ENCODE measurements around the gene STON2.

DNA sequence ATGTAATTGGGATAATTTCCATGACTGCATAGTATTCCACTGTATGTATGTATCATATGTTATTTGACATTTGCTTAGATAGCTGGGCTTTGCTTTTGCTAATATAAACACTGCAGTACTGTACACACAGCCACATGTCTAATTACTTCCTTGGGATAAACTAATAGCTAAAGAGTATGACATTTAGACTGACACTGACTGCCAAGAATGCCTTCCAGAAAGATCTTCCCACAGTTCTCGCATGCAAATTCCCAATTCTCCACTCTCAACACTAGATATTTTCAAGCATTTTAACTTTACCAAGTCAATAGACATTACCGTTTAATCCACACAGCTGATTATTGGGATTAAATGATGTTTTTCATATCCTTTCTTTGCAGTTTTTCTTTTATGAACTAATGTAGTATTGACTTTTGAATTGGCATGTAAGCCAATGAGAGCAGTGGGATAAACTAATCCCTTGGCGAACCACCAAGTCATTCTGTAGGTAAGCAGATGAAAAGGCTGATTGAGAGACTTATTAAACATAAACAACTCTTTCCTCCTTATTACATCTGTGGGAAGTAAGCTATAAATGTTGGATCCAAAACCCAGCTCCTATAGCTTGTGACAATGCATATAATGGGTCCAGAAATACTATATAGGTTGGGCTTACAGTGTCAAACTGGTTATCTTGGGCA is 55.5 kb downstream of the STON2 start:
- no peak for TF ChIP-seq POLR2A (IDR thresholded peaks at IDR 0.05)
- TF ChIP-seq EP300 (IDR thresholded peaks at IDR 0.05): no peak
- TF ChIP-seq, protein P1, sequence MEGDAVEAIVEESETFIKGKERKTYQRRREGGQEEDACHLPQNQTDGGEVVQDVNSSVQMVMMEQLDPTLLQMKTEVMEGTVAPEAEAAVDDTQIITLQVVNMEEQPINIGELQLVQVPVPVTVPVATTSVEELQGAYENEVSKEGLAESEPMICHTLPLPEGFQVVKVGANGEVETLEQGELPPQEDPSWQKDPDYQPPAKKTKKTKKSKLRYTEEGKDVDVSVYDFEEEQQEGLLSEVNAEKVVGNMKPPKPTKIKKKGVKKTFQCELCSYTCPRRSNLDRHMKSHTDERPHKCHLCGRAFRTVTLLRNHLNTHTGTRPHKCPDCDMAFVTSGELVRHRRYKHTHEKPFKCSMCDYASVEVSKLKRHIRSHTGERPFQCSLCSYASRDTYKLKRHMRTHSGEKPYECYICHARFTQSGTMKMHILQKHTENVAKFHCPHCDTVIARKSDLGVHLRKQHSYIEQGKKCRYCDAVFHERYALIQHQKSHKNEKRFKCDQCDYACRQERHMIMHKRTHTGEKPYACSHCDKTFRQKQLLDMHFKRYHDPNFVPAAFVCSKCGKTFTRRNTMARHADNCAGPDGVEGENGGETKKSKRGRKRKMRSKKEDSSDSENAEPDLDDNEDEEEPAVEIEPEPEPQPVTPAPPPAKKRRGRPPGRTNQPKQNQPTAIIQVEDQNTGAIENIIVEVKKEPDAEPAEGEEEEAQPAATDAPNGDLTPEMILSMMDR (IDR thresholded peaks at IDR 0.05): no peak

Measured in ovary (tissue), 3 donors.